ENCODE data around the gene S100A7A.

- TF ChIP-seq RFX5 (IDR thresholded peaks at IDR 0.05; ENCODE audit: low read length) (no peak), FOXM1 (IDR thresholded peaks at IDR 0.05; ENCODE audit: low read depth) (no peak), EP300 (IDR thresholded peaks at IDR 0.05; ENCODE audit: borderline replicate concordance in 1 of 2, low read depth in 1 of 2, low read length in 1 of 2) (no peak), REST (IDR thresholded peaks at IDR 0.05; ENCODE audit: low read depth, low read length) (no peak), POLR2AphosphoS5 (IDR thresholded peaks at IDR 0.05; ENCODE audit: low read depth, low read length) (no peak), SMC3 (IDR thresholded peaks at IDR 0.05; ENCODE audit: low read depth, low read length) (no peak), TAF1 (IDR thresholded peaks at IDR 0.05; ENCODE audit: borderline replicate concordance, low read depth, low read length) (no peak), FOSL2 (IDR thresholded peaks at IDR 0.05; ENCODE audit: borderline replicate concordance, low read depth) (no peak), JUND (IDR thresholded peaks at IDR 0.05) (no peak)
- TF ChIP-seq, protein P1, sequence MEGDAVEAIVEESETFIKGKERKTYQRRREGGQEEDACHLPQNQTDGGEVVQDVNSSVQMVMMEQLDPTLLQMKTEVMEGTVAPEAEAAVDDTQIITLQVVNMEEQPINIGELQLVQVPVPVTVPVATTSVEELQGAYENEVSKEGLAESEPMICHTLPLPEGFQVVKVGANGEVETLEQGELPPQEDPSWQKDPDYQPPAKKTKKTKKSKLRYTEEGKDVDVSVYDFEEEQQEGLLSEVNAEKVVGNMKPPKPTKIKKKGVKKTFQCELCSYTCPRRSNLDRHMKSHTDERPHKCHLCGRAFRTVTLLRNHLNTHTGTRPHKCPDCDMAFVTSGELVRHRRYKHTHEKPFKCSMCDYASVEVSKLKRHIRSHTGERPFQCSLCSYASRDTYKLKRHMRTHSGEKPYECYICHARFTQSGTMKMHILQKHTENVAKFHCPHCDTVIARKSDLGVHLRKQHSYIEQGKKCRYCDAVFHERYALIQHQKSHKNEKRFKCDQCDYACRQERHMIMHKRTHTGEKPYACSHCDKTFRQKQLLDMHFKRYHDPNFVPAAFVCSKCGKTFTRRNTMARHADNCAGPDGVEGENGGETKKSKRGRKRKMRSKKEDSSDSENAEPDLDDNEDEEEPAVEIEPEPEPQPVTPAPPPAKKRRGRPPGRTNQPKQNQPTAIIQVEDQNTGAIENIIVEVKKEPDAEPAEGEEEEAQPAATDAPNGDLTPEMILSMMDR (IDR thresholded peaks at IDR 0.05): no peak
Observed at GRCh38 chr1:153417136-153417888, 992 bp downstream of the S100A7A start.
